SK-N-SH (cell line): ENCODE data around the gene ZNF385A.

Experiments used
- CTCF ChIP-seq: fragments of 200-600 bp; sonication (generic); IDR thresholded peaks from 2 replicates; pipeline ENCODE4 v1.6.1; 2017; ENCODE audit warnings: antibody characterized with exemption, mild to moderate bottlenecking, moderate library complexity
- EP300 ChIP-seq, 2 experiments: IDR thresholded peaks; 2 replicates each; pipeline versions ENCODE4 v1.4.0 to v1.6.1; 2012; ENCODE audit warnings: borderline replicate concordance in 1 of 2, low read depth in 1 of 2, low read length in 1 of 2
- EZH2phosphoT487 ChIP-seq: fragments of 200-600 bp; sonication (generic); IDR thresholded peaks from 2 replicates; pipeline ENCODE4 v1.6.1; 2017; ENCODE audit warnings: low read depth, mixed run types, mild to moderate bottlenecking, antibody characterized with exemption, moderate library complexity, borderline replicate concordance
- FOXM1 ChIP-seq: IDR thresholded peaks from 2 replicates; pipeline ENCODE4 v1.4.0; 2012; ENCODE audit warnings: low read depth, mild to moderate bottlenecking
- JUND ChIP-seq: IDR thresholded peaks from 2 replicates; pipeline ENCODE4 v1.4.0; 2012
- MEF2A ChIP-seq: IDR thresholded peaks from 2 replicates; pipeline ENCODE4 v1.4.0; 2012; ENCODE audit warnings: low read depth, borderline replicate concordance
- POLR2AphosphoS5 ChIP-seq: IDR thresholded peaks from 2 replicates; pipeline ENCODE4 v1.6.1; 2012; ENCODE audit warnings: low read depth, low read length
- SMC3 ChIP-seq: IDR thresholded peaks from 2 replicates; pipeline ENCODE4 v1.6.1; 2012; ENCODE audit warnings: low read depth, low read length, improper control_type of control experiment
- USF2 ChIP-seq: fragments of 150-350 bp; IDR thresholded peaks from 2 replicates; pipeline ENCODE4 v1.6.1; 2017; ENCODE audit warnings: antibody characterized with exemption, low read length, low read depth, borderline replicate concordance
- YY1 ChIP-seq: IDR thresholded peaks from 2 replicates; pipeline ENCODE4 v1.4.0; 2012; ENCODE audit warnings: low read depth, mild to moderate bottlenecking
- ZBTB33 ChIP-seq: IDR thresholded peaks from 2 replicates; pipeline ENCODE4 v1.4.0; 2012; ENCODE audit warnings: low read depth, borderline replicate concordance
- TF ChIP-seq, protein P1 (sequence below): fragments of 150-350 bp; IDR thresholded peaks from 2 replicates; pipeline ENCODE4 v1.6.1; 2016; ENCODE audit warnings: mild to moderate bottlenecking, low read depth, low read length

GRCh38 chr12:54385251-54385914, 850 bp upstream of the ZNF385A start:
- TF ChIP-seq ZBTB33 (no peak), EP300 (IDR thresholded peaks at IDR 0.05; ENCODE audit: borderline replicate concordance in 1 of 2, low read depth in 1 of 2, low read length in 1 of 2) (no peak), EZH2phosphoT487 (no peak), POLR2AphosphoS5 (no peak), SMC3 (no peak), MEF2A (no peak), CTCF (no peak), USF2 (no peak), FOXM1 (no peak), YY1 (no peak), JUND (no peak)
- TF ChIP-seq, protein P1, sequence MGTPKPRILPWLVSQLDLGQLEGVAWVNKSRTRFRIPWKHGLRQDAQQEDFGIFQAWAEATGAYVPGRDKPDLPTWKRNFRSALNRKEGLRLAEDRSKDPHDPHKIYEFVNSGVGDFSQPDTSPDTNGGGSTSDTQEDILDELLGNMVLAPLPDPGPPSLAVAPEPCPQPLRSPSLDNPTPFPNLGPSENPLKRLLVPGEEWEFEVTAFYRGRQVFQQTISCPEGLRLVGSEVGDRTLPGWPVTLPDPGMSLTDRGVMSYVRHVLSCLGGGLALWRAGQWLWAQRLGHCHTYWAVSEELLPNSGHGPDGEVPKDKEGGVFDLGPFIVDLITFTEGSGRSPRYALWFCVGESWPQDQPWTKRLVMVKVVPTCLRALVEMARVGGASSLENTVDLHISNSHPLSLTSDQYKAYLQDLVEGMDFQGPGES, result no peak
